ENCODE data around the gene PPP1R12C.
"Not testable (repeated sequence)": the region's sequence is repeated elsewhere in the genome, so short reads cannot be mapped to it uniquely, and the experiment has no call there.

Gene PPP1R12C

DNA sequence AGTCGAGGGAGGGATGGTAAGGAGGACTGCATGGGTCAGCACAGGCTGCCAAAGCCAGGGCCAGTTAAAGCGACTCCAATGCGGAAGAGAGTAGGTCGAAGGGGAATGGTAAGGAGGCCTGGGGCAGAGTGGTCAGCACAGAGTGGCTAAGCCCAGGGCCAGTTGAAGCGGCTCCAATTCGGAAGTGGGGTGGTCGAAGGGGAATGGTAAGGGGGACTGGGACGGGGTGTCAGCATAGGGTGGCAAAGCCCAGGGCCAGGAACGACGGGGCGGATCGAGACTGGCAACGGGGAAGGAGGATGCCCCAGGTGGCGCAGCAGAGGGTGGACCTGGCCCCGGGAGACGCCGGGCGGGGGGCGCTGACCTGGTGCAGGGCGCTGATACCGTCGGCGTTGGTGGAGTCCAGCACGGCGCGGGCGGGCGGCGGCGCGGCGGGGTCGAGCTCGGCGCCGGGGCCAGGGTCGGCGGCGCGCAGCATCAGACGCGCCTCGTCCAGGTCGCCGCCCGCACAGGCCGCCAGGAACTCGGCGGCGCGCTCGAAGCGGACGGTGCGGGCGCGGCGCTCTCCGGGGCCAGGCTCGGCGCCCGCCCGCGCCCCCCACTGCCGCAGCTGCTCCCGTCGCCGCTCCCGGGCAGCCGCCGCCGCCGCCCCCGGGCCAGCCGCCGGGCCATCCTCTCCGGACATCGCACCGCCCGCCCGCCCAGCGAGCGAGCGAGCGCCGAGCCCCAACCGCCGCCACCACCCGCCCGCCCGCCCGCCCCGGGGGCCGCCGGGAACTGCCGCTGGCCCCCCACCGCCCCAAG is at the start of gene PPP1R12C:
Gene PPP1R12C (minus strand): TSS at position 779 of the 804 bp plus-strand sequence. CDS start 94 bp downstream, at position 685.
- DNase-seq = no peak

DNA sequence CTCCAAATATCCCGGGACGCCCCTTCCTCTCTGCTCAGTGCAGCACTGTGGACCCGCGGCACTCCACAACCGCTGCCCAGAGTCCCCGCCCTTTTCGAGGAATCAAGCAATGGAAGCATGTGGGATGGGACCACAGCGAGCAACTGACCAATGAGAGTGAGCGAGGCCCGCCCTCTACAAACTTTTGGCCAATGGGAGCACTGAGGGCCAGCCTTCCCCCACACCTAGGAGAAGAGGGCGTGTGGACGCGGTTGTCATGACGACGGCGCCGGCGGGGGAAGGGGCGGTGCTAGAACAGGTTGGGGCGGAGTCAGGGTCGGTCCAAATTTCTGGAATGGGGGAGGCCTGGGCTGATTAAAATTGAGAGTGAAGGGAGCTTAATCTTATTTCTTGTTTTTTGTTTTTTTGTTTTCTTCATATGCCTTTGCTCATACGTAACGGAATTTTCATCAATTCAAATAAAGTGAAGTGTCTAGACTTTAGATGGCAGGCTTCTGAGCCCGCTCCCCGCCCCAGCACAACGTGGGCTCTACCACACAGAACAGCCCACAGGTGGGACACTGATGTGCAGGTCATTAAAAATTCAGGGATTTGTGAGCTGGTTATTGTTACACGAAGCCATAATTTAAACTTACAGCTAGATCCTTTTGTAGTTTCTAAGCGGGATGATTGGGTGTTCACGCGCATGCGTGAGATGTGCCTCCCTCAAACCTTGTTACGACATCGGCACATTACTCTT is 49.3 kb upstream of the PPP1R12C start, which contains the start of gene DNAAF3:
Gene DNAAF3 (minus strand): TSS at position 84 of the 739 bp plus-strand sequence. CDS start 200 bp downstream, outside the sequence.
- DNase-seq = peak; percentile 92

DNA sequence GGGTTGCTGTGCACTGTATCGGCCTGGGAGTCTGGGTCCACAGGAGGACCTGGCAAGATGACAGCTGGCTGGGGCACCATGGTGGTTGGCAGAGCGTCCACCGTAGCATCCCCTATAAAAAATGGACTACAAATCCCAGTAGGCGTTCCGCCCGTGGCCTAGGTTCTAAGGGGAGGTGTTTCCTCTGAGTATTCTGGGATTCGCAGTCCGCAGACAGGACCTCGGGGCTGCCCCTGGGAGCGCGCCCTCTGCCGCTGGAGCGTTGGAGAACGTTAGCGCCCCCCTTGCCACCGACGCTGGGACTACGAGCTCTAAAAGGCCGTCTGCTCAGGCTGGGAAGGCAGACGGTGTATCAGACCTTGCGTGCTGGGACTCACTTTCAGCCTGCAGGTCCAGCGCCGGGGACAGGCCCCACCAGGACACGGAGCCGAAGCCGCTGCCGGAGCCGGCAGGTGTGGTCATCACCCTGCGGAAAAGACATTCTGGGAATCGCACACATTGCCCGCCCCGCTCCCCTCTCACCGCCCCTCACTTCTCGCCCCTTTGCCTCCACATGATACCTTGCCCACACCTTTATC is 48.6 kb upstream of the PPP1R12C start:
- peak; percentile 73 for DNase-seq

DNA sequence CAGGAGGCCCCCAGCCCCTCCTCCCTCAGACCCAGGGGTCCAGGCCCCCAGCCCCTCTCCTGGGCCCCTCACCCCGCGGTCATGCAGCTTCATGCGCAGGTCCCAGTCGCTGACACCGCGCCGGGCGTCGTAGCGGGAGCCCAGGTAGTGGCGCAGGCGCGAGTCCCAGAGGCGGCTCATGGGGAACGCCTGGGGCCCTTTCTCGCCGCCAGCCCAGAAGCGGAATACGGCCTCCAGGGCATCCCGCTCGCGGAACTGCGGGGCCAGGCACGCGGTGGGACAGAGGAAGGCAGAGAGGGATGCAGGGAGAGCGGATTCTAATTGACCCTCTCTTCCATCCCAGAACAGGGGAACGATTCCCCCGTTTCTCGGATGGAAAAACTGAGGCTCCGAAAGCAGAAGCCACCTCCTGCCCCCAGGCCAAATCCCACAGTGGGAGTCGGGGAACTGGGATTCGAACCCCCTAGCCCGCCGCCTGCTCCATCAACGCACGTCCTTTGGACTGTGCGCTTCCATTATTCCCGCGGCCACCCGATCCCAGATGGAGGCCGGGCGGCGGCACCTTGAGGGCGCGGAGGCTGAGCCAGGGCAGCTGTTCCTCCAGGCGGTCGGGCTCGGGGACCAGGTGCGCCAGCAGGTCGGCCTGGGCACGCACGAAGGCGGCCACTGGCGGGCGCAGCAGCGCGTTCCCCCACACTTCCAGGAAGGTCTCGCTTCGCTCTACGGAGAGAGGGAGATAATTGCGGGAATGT is 44.3 kb upstream of the PPP1R12C start:
- DNase-seq = no peak

DNA sequence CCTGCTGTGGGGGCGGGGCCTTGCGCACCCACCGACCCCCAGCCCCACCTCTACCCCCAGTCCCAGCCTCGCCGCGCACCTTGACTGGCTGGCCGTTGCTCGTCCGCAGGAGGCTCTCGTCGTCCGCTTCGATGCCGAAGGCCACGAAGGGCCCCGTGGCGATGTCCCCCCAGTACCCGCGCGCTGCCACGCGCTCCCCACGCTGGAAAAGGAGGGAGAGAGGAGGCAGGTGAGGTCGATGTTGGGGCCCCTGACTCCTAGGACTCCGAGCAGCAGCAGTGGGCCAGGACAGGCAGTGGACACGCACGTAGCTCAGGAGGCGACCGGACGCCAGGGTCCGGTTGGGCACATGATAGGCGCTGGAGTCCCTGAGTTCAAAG is 43.5 kb upstream of the PPP1R12C start:
- no peak for DNase-seq

DNA sequence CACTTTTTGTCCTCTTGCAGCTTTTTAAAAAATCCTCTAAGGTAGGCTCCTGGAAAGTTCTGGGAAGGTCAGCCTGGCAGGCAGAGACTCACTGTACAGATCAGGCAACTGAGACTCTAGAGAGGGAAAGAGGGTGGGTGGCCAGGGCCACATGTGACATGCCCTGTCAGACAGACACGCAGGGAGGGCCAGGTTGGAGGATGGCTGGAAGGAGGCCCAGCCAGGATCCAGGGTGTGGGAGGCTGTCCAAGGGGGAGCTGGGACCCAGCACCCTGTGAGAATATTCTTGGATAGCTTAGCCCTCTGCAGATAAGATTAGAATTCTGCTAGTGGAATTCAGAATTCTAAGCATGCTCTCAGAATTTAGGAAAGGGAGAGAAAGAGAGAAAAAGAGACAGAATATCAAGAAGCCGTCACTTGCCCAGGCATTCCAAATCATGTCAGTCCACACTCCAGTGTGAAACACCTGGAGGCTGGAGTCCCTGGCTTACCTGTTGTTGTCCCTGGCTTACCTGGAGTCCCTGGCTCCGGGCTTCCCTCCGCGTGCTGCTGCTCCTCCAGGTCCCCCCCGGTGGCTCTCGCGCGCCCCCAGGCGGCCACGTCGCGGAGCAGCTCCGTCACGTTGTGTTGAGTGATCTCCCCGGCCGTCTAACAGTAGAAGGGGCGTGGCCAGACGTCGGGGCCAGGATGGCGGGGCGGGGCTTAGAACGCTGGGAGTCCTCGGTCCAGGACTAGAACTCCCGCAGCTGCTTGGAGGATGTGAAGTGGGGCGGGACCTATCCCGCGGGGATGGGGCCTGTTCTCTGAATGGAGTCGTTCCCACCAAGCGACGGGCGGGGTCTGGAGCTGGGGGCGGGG is 42.9 kb upstream of the PPP1R12C start:
- DNase-seq = peak; percentile 52

DNA sequence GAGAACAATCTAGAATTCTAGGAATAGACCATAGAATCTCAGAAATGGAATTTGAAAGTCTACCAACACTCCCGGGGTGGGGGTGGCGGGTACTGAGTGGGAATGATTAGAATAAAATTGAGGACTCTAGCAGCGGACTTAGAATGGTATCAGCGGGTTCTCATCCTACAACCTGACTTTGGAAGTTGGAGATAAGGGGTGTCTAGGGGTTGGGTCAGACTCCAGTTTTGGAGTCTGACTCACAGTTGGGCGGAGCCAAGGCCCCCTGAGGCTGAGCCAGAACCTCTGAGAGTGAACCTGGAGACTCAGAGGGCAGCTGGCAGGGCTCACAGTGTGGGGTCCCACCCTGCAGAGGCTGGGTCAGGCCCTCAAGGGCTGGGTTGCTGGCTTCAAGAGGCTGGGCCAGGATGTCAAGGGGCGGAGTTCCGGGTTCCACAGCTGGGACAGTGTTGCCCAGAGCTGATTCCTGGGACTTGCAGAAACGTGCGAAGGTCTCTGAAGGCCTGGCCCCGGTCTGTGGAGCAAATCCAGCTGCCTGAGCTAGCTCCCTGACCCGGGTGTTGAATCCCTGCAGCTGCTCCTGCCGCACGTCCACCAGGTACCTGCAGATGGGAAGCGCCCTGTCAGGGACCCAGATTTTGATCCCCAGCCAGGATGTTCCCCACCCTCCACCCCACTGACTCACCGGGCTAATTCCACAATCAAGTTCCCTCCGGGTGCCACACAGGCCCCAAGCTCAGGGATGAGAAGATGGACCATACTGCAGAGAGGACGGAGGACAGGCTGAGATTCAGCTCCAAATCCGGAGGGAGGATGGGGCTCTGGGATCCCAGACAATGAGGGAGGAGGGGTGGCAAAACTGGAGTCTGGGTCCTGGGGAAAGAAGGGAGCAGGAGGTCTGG is 41.7 kb upstream of the PPP1R12C start:
- no peak for DNase-seq

DNA sequence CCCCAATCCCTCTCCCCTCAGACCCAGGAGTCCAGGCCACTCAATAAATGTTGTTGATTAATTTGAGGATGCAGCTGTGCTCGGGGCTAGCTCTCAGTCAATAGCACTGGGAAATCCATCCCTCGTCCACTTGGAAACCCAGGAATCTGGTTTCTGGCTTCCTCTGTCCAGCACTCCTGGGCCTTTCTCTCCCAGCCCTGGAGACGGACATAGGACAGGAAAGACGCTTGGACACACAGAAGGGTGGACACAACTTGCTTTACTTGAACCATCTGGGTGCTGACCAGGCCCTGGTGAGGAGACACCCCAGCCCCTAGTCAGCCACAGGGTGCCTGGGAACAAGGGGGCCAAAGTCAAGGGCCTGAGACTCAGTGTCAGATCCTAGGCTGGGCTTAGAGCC is 41.0 kb upstream of the PPP1R12C start:
- DNase-seq = no peak

DNA sequence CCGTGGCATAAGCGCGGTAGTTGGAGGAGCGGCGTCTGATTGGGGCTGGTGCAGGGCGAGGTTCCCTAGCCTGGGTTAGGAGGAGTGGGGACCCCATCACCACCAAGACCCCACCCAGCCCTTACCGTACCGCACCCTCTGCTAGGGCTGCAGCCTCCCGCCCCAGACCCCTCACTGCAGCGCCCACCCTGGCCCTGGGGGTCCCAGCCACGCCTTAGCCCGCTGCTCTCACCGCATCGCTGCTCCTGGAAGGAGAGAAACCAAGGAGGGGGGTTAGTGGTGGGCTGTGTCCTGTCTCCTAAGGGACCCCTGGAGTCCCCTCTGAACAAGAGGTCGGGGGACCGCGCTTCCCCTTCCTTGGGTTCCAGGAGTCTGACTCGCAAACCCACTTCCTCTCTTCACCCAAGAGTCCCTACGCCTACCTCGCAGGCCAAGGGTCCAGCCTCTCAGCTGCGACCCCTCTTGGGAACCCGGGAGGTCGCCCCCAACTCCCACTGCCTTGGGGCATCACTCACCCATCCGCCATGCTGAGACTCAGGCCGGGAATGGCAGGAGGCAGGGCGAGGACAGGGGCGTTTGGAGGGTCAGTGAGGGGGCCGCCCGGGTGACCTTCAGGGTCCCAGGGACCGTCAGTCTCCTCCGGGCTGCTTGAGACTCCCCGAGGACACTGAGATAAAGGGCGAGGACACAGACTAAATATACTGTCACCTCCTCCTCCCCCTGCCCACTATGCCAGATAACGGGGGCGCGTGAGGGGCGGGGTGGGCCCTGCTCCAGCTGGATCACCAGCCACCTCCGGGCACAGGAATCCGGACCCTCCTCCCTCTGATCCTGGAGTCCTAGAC is 39.8 kb upstream of the PPP1R12C start, which contains the start of gene TNNI3:
Gene TNNI3 (minus strand): TSS at position 669 of the 845 bp plus-strand sequence. CDS start 143 bp downstream, at position 526.
- no peak for DNase-seq

DNA sequence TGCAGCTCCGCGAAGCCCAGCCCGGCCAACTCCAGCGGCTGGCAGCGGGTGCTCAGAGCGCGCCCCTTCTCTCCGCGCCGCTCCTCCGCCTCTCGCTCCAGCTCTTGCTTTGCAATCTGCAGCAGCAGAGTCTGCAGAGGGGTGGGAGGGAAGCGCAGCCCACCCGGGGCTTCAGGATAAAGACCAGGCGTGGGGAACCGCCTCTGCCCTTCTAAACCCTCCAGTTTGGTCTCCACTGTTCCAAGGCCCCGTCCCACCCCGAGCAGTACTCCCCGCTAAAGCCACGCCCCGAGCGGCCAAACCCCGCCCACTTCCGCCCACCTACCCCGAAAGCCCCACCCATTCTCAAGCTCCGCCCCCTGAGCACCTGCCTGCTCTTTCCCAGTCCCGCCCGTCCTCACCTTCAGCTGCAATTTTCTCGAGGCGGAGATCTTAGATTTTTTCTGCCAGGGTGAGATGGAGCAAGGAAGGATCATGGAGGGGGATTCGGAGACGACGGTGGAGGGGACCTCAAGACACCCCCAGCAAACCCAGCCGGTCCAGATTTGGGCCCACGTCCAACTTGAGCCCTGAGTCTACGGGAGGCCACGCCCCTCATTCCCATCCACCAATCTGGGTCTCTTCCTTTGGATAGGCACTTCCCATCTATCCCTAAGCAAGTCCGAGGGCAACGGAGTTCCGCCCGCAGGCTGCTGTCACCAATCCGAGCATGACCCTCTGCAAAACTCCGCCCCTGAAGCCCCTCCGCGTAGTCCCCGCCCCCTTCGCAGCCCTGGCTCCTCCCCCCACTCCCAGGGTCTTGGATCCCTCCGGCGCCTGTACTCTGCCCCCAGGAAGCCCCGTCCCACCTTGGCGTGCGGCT is 39.0 kb upstream of the PPP1R12C start:
- peak; percentile 32 for DNase-seq

DNA sequence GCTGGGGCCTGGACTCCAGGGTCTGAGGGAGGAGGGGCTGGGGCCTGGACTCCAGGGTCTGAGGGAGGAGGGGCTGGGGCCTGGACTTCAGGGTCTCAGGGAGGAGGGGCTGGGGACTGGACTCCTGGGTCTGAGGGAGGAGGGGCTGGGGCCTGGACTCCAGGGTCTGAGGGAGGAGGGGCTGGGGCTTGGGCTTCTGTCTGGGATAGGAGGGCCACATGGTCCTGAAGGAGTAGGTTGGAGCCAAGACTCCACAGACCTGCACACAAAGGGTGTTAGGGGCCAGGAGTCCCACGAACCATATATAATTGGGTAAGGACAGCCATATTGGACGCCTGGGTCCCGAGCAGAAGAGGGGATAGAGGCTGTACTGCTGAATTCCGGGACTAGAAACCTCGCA is 38.3 kb upstream of the PPP1R12C start:
- not testable (repeated sequence) for DNase-seq

DNA sequence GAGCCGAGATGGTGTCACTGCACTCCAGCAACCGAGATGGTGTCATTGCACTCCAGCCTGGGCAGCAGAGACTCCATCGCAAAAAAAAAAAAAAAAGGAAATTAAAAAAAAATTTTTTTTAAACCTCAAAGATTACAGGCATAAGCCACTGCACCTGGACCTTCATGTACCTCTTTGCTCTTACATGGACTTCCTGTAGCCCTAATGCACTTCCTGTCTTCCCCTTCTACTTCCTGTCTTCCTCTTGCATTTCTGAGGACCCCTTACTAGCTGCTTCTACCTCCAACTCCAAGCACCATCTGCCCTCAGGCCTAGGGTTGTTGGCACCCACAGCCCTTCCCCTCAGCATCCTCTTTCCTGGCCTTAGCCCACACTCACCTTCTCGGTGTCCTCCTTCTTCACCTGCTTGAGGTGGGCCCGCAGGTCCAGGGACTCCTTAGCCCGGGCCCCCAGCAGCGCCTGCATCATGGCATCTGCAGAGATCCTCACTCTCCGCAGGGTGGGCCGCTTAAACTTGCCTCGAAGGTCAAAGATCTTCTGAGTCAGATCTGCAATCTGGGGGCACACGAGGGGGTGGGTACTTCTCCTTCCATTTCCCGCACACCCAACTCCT is 36.3 kb upstream of the PPP1R12C start:
- no peak for DNase-seq

DNA sequence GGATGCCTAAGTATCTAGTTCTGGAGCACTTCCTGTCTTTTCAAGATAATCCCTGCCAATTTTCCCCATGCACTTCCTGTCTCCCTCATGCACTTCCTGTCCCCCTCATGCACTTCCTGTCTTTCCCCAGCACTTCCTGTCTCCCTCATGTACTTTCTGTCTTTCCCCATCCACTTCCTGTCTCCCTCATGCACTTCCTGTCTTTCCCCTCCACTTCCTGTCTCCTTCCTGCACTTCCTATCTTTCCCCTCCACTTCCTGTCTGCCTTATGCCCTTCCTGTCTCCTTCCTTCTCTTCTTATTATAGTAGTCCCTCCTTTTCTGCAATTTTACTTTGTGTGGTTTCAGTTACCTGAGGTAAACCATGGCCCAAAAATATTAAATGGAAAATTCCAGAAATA is 34.6 kb upstream of the PPP1R12C start:
- peak; percentile 38 for DNase-seq

DNA sequence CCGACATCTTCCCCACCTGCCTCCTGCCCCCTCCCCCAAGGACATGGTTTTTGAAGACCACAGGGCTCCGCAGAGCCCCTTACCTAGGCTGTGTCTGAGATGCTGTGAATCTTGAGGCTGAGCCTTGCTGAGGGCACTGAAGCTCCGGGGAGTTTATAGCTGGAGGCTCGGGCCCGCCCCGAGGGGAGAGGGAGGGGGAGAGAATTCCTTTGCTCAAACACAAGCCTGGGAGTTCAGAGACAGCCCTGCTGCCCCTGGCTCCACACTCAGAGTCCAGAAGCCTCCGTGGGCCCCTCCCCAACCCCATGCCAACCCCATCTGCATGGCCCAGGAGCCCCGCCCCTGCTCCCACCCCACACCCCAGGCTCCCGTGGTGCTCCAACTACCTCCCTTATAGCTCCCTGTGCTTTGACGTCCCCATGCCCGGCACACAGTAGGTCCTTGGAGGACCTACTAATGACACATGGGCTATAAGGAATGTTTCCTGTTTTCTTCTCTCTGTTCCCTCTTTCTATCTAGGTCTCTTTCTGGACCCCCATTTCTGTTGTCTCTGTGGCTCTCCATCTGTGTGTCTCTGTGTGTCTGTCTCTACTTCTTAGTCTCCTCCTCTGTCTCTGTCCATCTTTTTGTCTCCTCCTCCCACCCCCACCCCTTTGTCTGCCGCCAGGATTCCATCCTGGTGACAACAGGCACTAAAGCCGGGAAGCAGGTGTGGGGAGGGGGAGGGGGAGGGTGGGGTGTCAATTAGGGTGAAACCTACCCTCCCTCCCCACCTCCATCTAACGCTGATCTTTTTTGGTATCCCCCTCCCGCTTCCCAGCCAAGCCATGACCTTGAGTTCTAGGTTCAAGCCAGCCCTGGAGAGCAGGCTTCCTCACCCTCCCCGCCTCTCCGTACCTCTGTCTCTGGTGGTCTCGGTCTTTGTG is 31.9 kb upstream of the PPP1R12C start, which contains the start of gene TNNT1:
Gene TNNT1 (minus strand): TSS at position 129 of the 926 bp plus-strand sequence. CDS start 2,049 bp downstream, outside the sequence.
- DNase-seq = no peak

DNA sequence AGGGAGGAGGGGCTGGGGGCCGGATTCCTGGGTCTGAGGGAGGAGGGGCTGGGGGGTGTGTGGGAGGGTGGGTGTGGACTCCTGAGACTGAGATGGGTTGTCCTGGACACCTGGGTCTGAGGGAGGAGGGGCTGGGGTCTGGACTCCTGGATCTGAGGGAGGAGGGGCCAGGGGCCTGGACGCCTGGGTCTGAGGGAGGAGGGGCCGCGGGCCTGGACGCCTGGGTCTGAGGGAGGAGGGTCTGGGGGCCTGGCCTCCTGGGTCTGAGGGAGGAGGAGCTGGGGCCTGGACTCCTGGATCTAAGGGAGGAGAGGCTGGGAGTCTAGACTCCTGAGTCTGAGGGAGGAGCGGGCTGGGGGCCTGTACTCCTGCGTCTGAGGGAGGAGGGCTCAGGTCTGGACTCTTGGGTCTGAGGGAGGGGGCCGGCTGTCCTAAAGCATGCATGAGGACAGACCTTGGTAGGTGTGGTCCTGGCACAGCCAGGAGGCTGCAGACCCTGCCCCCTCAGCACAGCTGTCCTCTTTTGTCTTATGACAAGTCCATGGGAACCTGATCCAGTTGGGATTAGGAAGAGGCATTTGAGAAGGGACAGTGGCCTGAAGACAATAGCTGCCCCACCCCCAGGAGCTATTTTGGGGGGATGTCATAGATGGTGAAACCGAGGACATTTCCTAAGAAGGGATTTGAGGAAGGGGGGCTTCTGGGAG is 30.3 kb upstream of the PPP1R12C start:
- DNase-seq = no peak

DNA sequence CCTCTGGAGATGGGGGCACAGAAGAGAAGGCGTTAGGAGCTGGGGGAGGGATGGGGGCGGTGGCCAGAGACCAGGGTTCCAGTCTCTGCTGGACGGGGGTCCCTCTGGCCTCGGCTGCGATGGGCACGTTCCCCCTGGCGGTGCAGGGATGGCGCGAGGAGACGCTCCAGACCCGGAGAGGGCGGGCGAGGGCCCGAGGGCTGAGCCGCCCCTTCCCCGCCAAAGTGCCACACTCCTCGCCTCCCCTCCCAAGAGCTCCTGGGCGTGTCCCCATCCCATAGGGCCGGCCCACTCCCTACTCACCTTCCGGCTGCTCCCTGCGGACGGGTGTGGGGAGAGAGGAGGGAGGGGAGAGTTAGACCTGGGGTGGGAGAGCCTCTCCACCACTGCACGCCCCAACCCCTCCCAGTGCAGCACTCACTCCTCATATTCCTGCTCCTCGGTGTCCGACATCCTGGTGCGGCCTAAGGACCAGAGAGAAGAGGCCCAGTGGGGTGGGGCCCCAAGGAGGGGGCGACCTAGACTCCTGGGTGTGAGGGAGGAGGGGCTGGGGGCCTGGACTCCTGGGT is 29.4 kb upstream of the PPP1R12C start:
- no peak for DNase-seq

Measured in DMS 273 treated with DMSO at 0.1 percent for 48 hours (cell line).